C4-2B (cell line): Measurements from ENCODE around the gene MAPKAPK3.

Experiments used
- CTCF ChIP-seq: fragments of 450-650 bp; conservative IDR thresholded peaks from 2 replicates; pipeline ENCODE4 v1.5.1; 2017; ENCODE audit warnings: mild to moderate bottlenecking
- ZFX ChIP-seq: fragments of 450-650 bp; IDR thresholded peaks from 2 replicates; pipeline ENCODE4 v1.6.1; 2017

- TF ChIP-seq CTCF (no peak), ZFX (no peak)
Observed at GRCh38 chr3:50612970-50613846, 3.7 kb upstream of the MAPKAPK3 start.
